DMS79 (cell line): ENCODE data around the gene TRIM13.
"Not testable (repeated sequence)": the region's sequence is repeated elsewhere in the genome, so short reads cannot be mapped to it uniquely, and the experiment has no call there.

Experiments
- DNase-seq: peaks from one replicate; lab custom pipeline; 2025; lab: John Stamatoyannopoulos, UW

The TRIM13 gene

GRCh38 chr13:49996951-49997895 lies at the start of gene TRIM13:
TSS of gene TRIM13 (plus strand) at chr13:49997042. CDS start at chr13:50011941, 14,899 bp downstream.
- peak; percentile 34 for DNase-seq

- not testable (repeated sequence) for DNase-seq
These were observed 48.0 kb upstream of the TRIM13 start for GRCh38 chr13:49948777-49949270.

GRCh38 chr13:49951754-49952535 lies 44.9 kb upstream of the TRIM13 start:
- no peak for DNase-seq

GRCh38 chr13:49953560-49953959 lies 43.3 kb upstream of the TRIM13 start:
- no peak for DNase-seq

- no peak for DNase-seq
These were observed 42.0 kb upstream of the TRIM13 start for GRCh38 chr13:49954674-49955455.

- no peak for DNase-seq
These were observed 40.7 kb upstream of the TRIM13 start for GRCh38 chr13:49956131-49956530.

GRCh38 chr13:49958321-49958720 lies 38.5 kb upstream of the TRIM13 start:
- no peak for DNase-seq

GRCh38 chr13:49967456-49967855 lies 29.4 kb upstream of the TRIM13 start:
- no peak for DNase-seq

- no peak for DNase-seq
These were observed 24.1 kb upstream of the TRIM13 start for GRCh38 chr13:49972709-49973108.

- DNase-seq, result no peak
These were observed 21.0 kb upstream of the TRIM13 start for GRCh38 chr13:49975826-49976225.

- DNase-seq, result peak; percentile 14
These were observed 20.3 kb upstream of the TRIM13 start for GRCh38 chr13:49976314-49977258.

GRCh38 chr13:49977992-49978391 lies 18.9 kb upstream of the TRIM13 start:
- DNase-seq, result no peak

- no peak for DNase-seq
These were observed 16.6 kb upstream of the TRIM13 start for GRCh38 chr13:49980266-49980665.

- DNase-seq, result no peak
These were observed 11.7 kb upstream of the TRIM13 start for GRCh38 chr13:49985129-49985528.

- DNase-seq, result no peak
These were observed 10.4 kb upstream of the TRIM13 start for GRCh38 chr13:49986471-49986870.

GRCh38 chr13:49990612-49991011 lies 6.2 kb upstream of the TRIM13 start:
- DNase-seq, result not testable (repeated sequence)

- no peak for DNase-seq
These were observed 3.7 kb upstream of the TRIM13 start for GRCh38 chr13:49993111-49993510.

GRCh38 chr13:49993666-49994065 lies 3.2 kb upstream of the TRIM13 start:
- no peak for DNase-seq

- DNase-seq, result no peak
These were observed 1.2 kb upstream of the TRIM13 start for GRCh38 chr13:49995625-49996101.

GRCh38 chr13:49996161-49996915 lies 504 bp upstream of the TRIM13 start:
- DNase-seq, result peak; percentile 34
